NCI-H1092 (cell line): ENCODE results near the gene SH3BGRL3.
"Not testable (repeated sequence)": the region's sequence is repeated elsewhere in the genome, so short reads cannot be mapped to it uniquely, and the experiment has no call there.

Experiments used
- DNase-seq: peaks from one replicate; lab custom pipeline; 2025; lab: John Stamatoyannopoulos, UW

Gene SH3BGRL3

GRCh38 chr1:26290882-26291261 lies 11.0 kb downstream of the SH3BGRL3 start:
- DNase-seq: no peak

- DNase-seq: no peak
Measured at GRCh38 chr1:26291433-26291832, 11.5 kb downstream of the SH3BGRL3 start.

GRCh38 chr1:26291939-26292338 lies 12.1 kb downstream of the SH3BGRL3 start:
- DNase-seq: no peak

- not testable (repeated sequence) for DNase-seq
Measured at GRCh38 chr1:26292735-26293134, 12.8 kb downstream of the SH3BGRL3 start.

- DNase-seq: no peak
Measured at GRCh38 chr1:26293911-26294463, 14.1 kb downstream of the SH3BGRL3 start.

GRCh38 chr1:26295194-26296138 lies 15.6 kb downstream of the SH3BGRL3 start:
- no peak for DNase-seq

- DNase-seq: no peak
Measured at GRCh38 chr1:26296340-26297056, 16.6 kb downstream of the SH3BGRL3 start.

GRCh38 chr1:26297057-26297790 lies 17.3 kb downstream of the SH3BGRL3 start:
- DNase-seq: no peak

- DNase-seq: no peak
Measured at GRCh38 chr1:26297791-26298124, 17.9 kb downstream of the SH3BGRL3 start.

- DNase-seq: no peak
Measured at GRCh38 chr1:26300578-26301275, 20.8 kb downstream of the SH3BGRL3 start.

GRCh38 chr1:26302733-26303405 lies 23.0 kb downstream of the SH3BGRL3 start:
- DNase-seq: no peak

GRCh38 chr1:26305667-26306289 lies 25.9 kb downstream of the SH3BGRL3 start:
- no peak for DNase-seq

- peak; percentile 99 for DNase-seq
Measured at GRCh38 chr1:26306290-26307229, 26.7 kb downstream of the SH3BGRL3 start, which contains the start of gene UBXN11. UBXN11 (minus strand) TSS chr1:26306636; CDS start chr1:26302883, 3,753 bp downstream.

- no peak for DNase-seq
Measured at GRCh38 chr1:26307363-26307781, 27.5 kb downstream of the SH3BGRL3 start.

GRCh38 chr1:26307966-26308899 lies 28.3 kb downstream of the SH3BGRL3 start:
- not testable (repeated sequence) for DNase-seq

- no peak for DNase-seq
Measured at GRCh38 chr1:26314501-26314900, 34.6 kb downstream of the SH3BGRL3 start.

- DNase-seq: no peak
Measured at GRCh38 chr1:26315874-26316850, 36.3 kb downstream of the SH3BGRL3 start.
